ENCODE results near the gene CITED2. TPM values are rescaled to one million over a fixed set of nuclear protein-coding genes. Genes with fewer than 3 reads are reported as not detected.
A peak's percentile ranks its signal among the peaks of the same experiment; 100 is the strongest.

Gene CITED2
- total and polyA plus RNA-seq, 7 experiments from 2014 or later = 30.6 to 152 (median 112) TPM

- ATAC-seq (no peak), DNase-seq (no peak)
- intact Hi-C loops (cut with micrococcal nuclease) = no loop called here
- Histone ChIP-seq H3K9me3 (ENCODE audit: control insufficient read depth in 2 of 3, low read length in 3 of 3) (no peaks in the 10 kb centered on the region), H3K4me1 (ENCODE audit: control insufficient read depth in 2 of 2, insufficient read depth in 2 of 2, low read length in 2 of 2) (no peaks in the 10 kb centered on the region), H3K27ac (ENCODE audit: low read depth, low read length) (no peak overlapping the region), H3K36me3 (ENCODE audit: control insufficient read depth in 2 of 3, insufficient read depth in 3 of 3, low read length in 3 of 3) (no peaks in the 10 kb centered on the region), H3K4me3 (ENCODE audit: low read length) (no peak overlapping the region), H3K27me3 (ENCODE audit: control insufficient read depth in 2 of 2, insufficient read depth in 2 of 2, low read length in 2 of 2) (no peaks in the 10 kb centered on the region)
- Mint-ChIP-seq H3K27me3 (no peaks in the 10 kb centered on the region), H3K27ac (no peak overlapping the region), H3K4me1 (peaks cover 0 to 26% (median 0%) of the 10 kb centered on the region in 7 donors), H3K36me3 (peaks cover 0 to 3% (median 0%) of the 10 kb centered on the region in 5 donors), H3K9me3 (no peaks in the 10 kb centered on the region), H3K4me3 (no peak overlapping the region)
- ChIA-PET POLR2A (interaction anchor here (0.6 to 1.9 kb wide), 5 partner anchors 10 to 73 kb away, joined by 3 to 5 read pairs (median 3); partner anchors contain the start of gene TXLNB), CTCF (interaction anchor here (0.6 kb wide), 2 partner anchors 8 to 1539 kb away, joined by 3 to 4 read pairs; no protein-coding TSS in a partner anchor)
Measured at GRCh38 chr6:139335447-139336210, 38.8 kb downstream of the CITED2 start.

- Mint-ChIP-seq H3K4me3 (no peak overlapping the region), H3K27me3 (no peaks in the 10 kb centered on the region), H3K9me3 (no peaks in the 10 kb centered on the region), H3K4me1 (peaks cover 0 to 29% (median 0%) of the 10 kb centered on the region in 7 donors), H3K27ac (peak overlapping the region in 1 of 9 donors; percentile 26), H3K36me3 (peaks cover 0 to 3% (median 0%) of the 10 kb centered on the region in 5 donors)
- POLR2A ChIA-PET = interaction anchor here (1.2 to 1.9 kb wide), 3 partner anchors 9 to 43 kb away, joined by 3 to 5 read pairs (median 4); partner anchors contain the start of gene TXLNB
- Histone ChIP-seq H3K4me1 (ENCODE audit: control insufficient read depth in 2 of 2, insufficient read depth in 2 of 2, low read length in 2 of 2) (no peaks in the 10 kb centered on the region), H3K27me3 (ENCODE audit: control insufficient read depth in 2 of 2, insufficient read depth in 2 of 2, low read length in 2 of 2) (no peaks in the 10 kb centered on the region), H3K4me3 (ENCODE audit: low read length) (no peak overlapping the region), H3K9me3 (ENCODE audit: control insufficient read depth in 2 of 3, low read length in 3 of 3) (no peaks in the 10 kb centered on the region), H3K27ac (ENCODE audit: low read depth, low read length) (no peak overlapping the region), H3K36me3 (ENCODE audit: control insufficient read depth in 2 of 3, insufficient read depth in 3 of 3, low read length in 3 of 3) (no peaks in the 10 kb centered on the region)
- ATAC-seq (peak; percentile 49), DNase-seq (no peak)
- CTCF ChIA-PET = interaction anchor here (0.6 to 1.0 kb wide), 3 partner anchors 8 to 1540 kb away, joined by 3 to 5 read pairs (median 4); no protein-coding TSS in a partner anchor
- intact Hi-C loops (cut with micrococcal nuclease) = no loop called here
Measured at GRCh38 chr6:139334806-139335446, 39.5 kb downstream of the CITED2 start.

GRCh38 chr6:139330826-139331500 lies 43.5 kb downstream of the CITED2 start:
- H3K9me3 Mint-ChIP-seq = peaks cover 0 to 7% (median 0%) of the 10 kb centered on the region in 11 donors
- Histone ChIP-seq H3K27ac (ENCODE audit: low read depth, low read length) (no peak overlapping the region), H3K36me3 (ENCODE audit: control insufficient read depth in 2 of 3, insufficient read depth in 3 of 3, low read length in 3 of 3) (no peaks in the 10 kb centered on the region), H3K4me1 (ENCODE audit: control insufficient read depth in 2 of 2, insufficient read depth in 2 of 2, low read length in 2 of 2) (no peaks in the 10 kb centered on the region), H3K4me3 (ENCODE audit: low read length) (no peak overlapping the region), H3K9me3 (ENCODE audit: control insufficient read depth in 2 of 3, low read length in 3 of 3) (no peaks in the 10 kb centered on the region), H3K27me3 (ENCODE audit: control insufficient read depth in 2 of 2, insufficient read depth in 2 of 2, low read length in 2 of 2) (no peaks in the 10 kb centered on the region)
- H3K4me1 Mint-ChIP-seq = peaks cover 0 to 33% (median 9%) of the 10 kb centered on the region in 7 donors
- no peak overlapping the region for H3K4me3 Mint-ChIP-seq
- H3K27ac Mint-ChIP-seq = peak overlapping the region in 1 of 9 donors; percentile 10
- H3K36me3 Mint-ChIP-seq = peaks cover 0 to 7% (median 0%) of the 10 kb centered on the region in 5 donors
- CTCF ChIA-PET = interaction anchor here (0.7 to 1.4 kb wide), 3 partner anchors 34 to 112 kb away, joined by 3 to 5 read pairs (median 3); no protein-coding TSS in a partner anchor
- no peak for DNase-seq
- no peaks in the 10 kb centered on the region for H3K27me3 Mint-ChIP-seq
- POLR2A ChIA-PET = interaction anchor here (1.2 to 1.8 kb wide), 3 partner anchors 13 to 43 kb away, joined by 3 to 7 read pairs (median 3); partner anchors contain the start of genes CITED2 and TXLNB
- ATAC-seq = no peak
- intact Hi-C loops (cut with micrococcal nuclease) = no loop called here

- ChIA-PET POLR2A (interaction anchor here (1.1 to 1.8 kb wide), 3 partner anchors 13 to 44 kb away, joined by 3 to 7 read pairs (median 4); partner anchors contain the start of genes CITED2 and TXLNB), CTCF (interaction anchor here (2.2 kb wide), 1 partner anchor 38 kb away, joined by 9 read pairs; the partner anchor contains the start of gene TXLNB)
- Mint-ChIP-seq H3K27me3 (no peaks in the 10 kb centered on the region), H3K4me1 (peaks cover 3 to 32% (median 10%) of the 10 kb centered on the region in 7 donors), H3K36me3 (peaks cover 0 to 7% (median 3%) of the 10 kb centered on the region in 5 donors), H3K4me3 (no peak overlapping the region), H3K9me3 (peaks cover 0 to 7% (median 0%) of the 10 kb centered on the region in 11 donors), H3K27ac (no peak overlapping the region)
- intact Hi-C loops (cut with micrococcal nuclease) = no loop called here
- DNase-seq (no peak), ATAC-seq (no peak)
- Histone ChIP-seq H3K4me1 (ENCODE audit: control insufficient read depth in 2 of 2, insufficient read depth in 2 of 2, low read length in 2 of 2) (no peaks in the 10 kb centered on the region), H3K9me3 (ENCODE audit: control insufficient read depth in 2 of 3, low read length in 3 of 3) (no peaks in the 10 kb centered on the region), H3K27me3 (ENCODE audit: control insufficient read depth in 2 of 2, insufficient read depth in 2 of 2, low read length in 2 of 2) (no peaks in the 10 kb centered on the region), H3K4me3 (ENCODE audit: low read length) (no peak overlapping the region), H3K27ac (ENCODE audit: low read depth, low read length) (no peak overlapping the region), H3K36me3 (ENCODE audit: control insufficient read depth in 2 of 3, insufficient read depth in 3 of 3, low read length in 3 of 3) (no peaks in the 10 kb centered on the region)
Measured at GRCh38 chr6:139330306-139330705, 44.1 kb downstream of the CITED2 start.

- H3K27ac ChIP-seq (ENCODE audit: low read depth, low read length) = no peak overlapping the region
- intact Hi-C loops (cut with micrococcal nuclease) = no loop called here
- DNase-seq (no peak), ATAC-seq (no peak)
- Mint-ChIP-seq H3K27me3 (no peaks in the 10 kb centered on the region), H3K27ac (no peak overlapping the region), H3K4me1 (peaks cover 5 to 27% (median 9%) of the 10 kb centered on the region in 7 donors), H3K4me3 (no peak overlapping the region), H3K9me3 (peaks cover 0 to 7% (median 0%) of the 10 kb centered on the region in 11 donors), H3K36me3 (peaks cover 0 to 7% (median 3%) of the 10 kb centered on the region in 5 donors)
- H3K27me3 ChIP-seq (ENCODE audit: control insufficient read depth in 2 of 2, insufficient read depth in 2 of 2, low read length in 2 of 2) = no peaks in the 10 kb centered on the region
- CTCF ChIA-PET = interaction anchor here (2.2 kb wide), 1 partner anchor 37 kb away, joined by 9 read pairs; the partner anchor contains the start of gene TXLNB
- POLR2A ChIA-PET = interaction anchor here (0.6 to 1.1 kb wide), 4 partner anchors 15 to 299 kb away, joined by 4 to 6 read pairs (median 4); no protein-coding TSS in a partner anchor
- no peaks in the 10 kb centered on the region for H3K36me3 ChIP-seq (ENCODE audit: control insufficient read depth in 2 of 3, insufficient read depth in 3 of 3, low read length in 3 of 3)
- peaks cover 5 to 10% of the 10 kb centered on the region in 2 donors for H3K4me1 ChIP-seq (ENCODE audit: control insufficient read depth in 2 of 2, insufficient read depth in 2 of 2, low read length in 2 of 2)
- H3K4me3 ChIP-seq (ENCODE audit: low read length) = no peak overlapping the region
- no peaks in the 10 kb centered on the region for H3K9me3 ChIP-seq (ENCODE audit: control insufficient read depth in 2 of 3, low read length in 3 of 3)
Measured at GRCh38 chr6:139329224-139329623, 45.2 kb downstream of the CITED2 start.

- Histone ChIP-seq H3K4me1 (ENCODE audit: control insufficient read depth in 2 of 2, insufficient read depth in 2 of 2, low read length in 2 of 2) (peaks cover 12 to 19% of the 10 kb centered on the region in 2 donors), H3K4me3 (ENCODE audit: low read length) (no peak overlapping the region), H3K36me3 (ENCODE audit: control insufficient read depth in 2 of 3, insufficient read depth in 3 of 3, low read length in 3 of 3) (no peaks in the 10 kb centered on the region), H3K27me3 (ENCODE audit: control insufficient read depth in 2 of 2, insufficient read depth in 2 of 2, low read length in 2 of 2) (no peaks in the 10 kb centered on the region), H3K9me3 (ENCODE audit: control insufficient read depth in 2 of 3, low read length in 3 of 3) (no peaks in the 10 kb centered on the region), H3K27ac (ENCODE audit: low read depth, low read length) (no peak overlapping the region)
- Mint-ChIP-seq H3K4me1 (peaks cover 17 to 43% (median 31%) of the 10 kb centered on the region in 7 donors), H3K27ac (peak overlapping the region in 4 of 9 donors; percentile 2 to 58 (median 32)), H3K9me3 (peaks cover 0 to 16% (median 0%) of the 10 kb centered on the region in 11 donors), H3K36me3 (peaks cover 0 to 18% (median 3%) of the 10 kb centered on the region in 5 donors), H3K27me3 (no peaks in the 10 kb centered on the region), H3K4me3 (no peak overlapping the region)
- POLR2A ChIA-PET = interaction anchor here (0.7 kb wide), 1 partner anchor 180 kb away, joined by 3 read pairs; no protein-coding TSS in a partner anchor
- no peak for DNase-seq
- intact Hi-C loops (cut with micrococcal nuclease) = no loop called here
- CTCF ChIA-PET = interaction anchor here (0.5 kb wide), 1 partner anchor 558 kb away, joined by 4 read pairs; no protein-coding TSS in a partner anchor
- no peak for ATAC-seq
Measured at GRCh38 chr6:139327038-139327437, 47.4 kb downstream of the CITED2 start.

All from naive thymus-derived CD4-positive, alpha-beta T cell (primary cell).